HepG2 (cell line): ENCODE data around the gene CPNE1.

ENCODE experiments used
- CEBPB ChIP-seq: IDR thresholded peaks from 2 replicates; pipeline ENCODE4 v1.6.1; 2011; ENCODE audit warnings: low read depth, low read length, improper control_type of control experiment, borderline replicate concordance
- MAFG ChIP-seq: sonication (generic); formaldehyde crosslinking; IDR thresholded peaks from 2 replicates; pipeline ENCODE4 v1.5.1; 2020; ENCODE audit warnings: mild to moderate bottlenecking, missing genetic modification reagents
- MED1 ChIP-seq: sonication (generic); formaldehyde crosslinking; IDR thresholded peaks from 2 replicates; pipeline ENCODE4 v1.4.0; 2020; ENCODE audit warnings: missing genetic modification reagents
- TP53 ChIP-seq: sonication (generic); formaldehyde crosslinking; conservative IDR thresholded peaks from 2 replicates; pipeline ENCODE4 v1.4.0; 2020; ENCODE audit warnings: missing genetic modification reagents
- ZBTB42 ChIP-seq: sonication (generic); formaldehyde crosslinking; IDR thresholded peaks from 2 replicates; pipeline ENCODE4 v1.5.0; 2020; ENCODE audit warnings: mild to moderate bottlenecking, missing genetic modification reagents
- ZNF3 ChIP-seq: IDR thresholded peaks from 2 replicates; pipeline ENCODE4 v1.7.0; 2017; ENCODE audit warnings: inconsistent platforms

DNA sequence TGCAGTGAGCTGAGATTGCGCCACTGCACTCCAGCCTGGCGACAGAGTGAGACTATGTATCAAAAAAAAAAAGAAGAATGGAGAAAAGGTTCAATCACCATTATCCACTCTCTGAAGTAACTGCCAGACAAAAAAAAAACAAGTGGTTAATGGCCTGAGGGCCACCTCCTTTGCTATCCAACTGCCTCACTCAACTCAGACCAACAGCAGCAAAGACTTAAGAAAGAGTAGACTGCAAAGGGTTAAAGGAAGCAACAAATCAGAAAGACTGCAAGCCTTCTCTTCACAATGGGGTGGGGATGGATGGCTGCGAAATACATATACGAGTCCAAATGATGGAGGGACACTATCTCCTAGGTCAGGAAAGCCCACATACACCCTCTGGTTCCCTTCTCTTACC lies 31.3 kb upstream of the CPNE1 start:
- TF ChIP-seq ZBTB42: no peak
- TF ChIP-seq MED1 (CRISPR knock-in tag): no peak
- TF ChIP-seq CEBPB: no peak
- TF ChIP-seq ZNF3 (CRISPR knock-in tag): no peak
- no peak for TF ChIP-seq MAFG (CRISPR knock-in tag)
- no peak for TF ChIP-seq TP53 (CRISPR knock-in tag)
